Measurements from ENCODE around the gene SLC13A5.

- TF ChIP-seq POLR2A (IDR thresholded peaks at IDR 0.05; ENCODE audit: low read depth, low read length) = no peak
- no peak for TF ChIP-seq POLR2AphosphoS5 (IDR thresholded peaks at IDR 0.05; ENCODE audit: low read depth, low read length)
- TF ChIP-seq TAF1 (IDR thresholded peaks at IDR 0.05; ENCODE audit: borderline replicate concordance, low read depth, low read length) = no peak
These were observed 1.5 kb downstream of the SLC13A5 start for GRCh38 chr17:6711681-6712057.

Measured in GM12892 (cell line).